ENCODE measurements around the gene PRR5L. TPM values are rescaled to one million over a fixed set of nuclear protein-coding genes. Genes with fewer than 3 reads are reported as not detected.
"Not testable (repeated sequence)": the region's sequence is repeated elsewhere in the genome, so short reads cannot be mapped to it uniquely, and the experiment has no call there.

PRR5L gene
- total RNA-seq, 4 donors from 2014 or later = 2.2 to 10.9 (median 3.5) TPM

DNA sequence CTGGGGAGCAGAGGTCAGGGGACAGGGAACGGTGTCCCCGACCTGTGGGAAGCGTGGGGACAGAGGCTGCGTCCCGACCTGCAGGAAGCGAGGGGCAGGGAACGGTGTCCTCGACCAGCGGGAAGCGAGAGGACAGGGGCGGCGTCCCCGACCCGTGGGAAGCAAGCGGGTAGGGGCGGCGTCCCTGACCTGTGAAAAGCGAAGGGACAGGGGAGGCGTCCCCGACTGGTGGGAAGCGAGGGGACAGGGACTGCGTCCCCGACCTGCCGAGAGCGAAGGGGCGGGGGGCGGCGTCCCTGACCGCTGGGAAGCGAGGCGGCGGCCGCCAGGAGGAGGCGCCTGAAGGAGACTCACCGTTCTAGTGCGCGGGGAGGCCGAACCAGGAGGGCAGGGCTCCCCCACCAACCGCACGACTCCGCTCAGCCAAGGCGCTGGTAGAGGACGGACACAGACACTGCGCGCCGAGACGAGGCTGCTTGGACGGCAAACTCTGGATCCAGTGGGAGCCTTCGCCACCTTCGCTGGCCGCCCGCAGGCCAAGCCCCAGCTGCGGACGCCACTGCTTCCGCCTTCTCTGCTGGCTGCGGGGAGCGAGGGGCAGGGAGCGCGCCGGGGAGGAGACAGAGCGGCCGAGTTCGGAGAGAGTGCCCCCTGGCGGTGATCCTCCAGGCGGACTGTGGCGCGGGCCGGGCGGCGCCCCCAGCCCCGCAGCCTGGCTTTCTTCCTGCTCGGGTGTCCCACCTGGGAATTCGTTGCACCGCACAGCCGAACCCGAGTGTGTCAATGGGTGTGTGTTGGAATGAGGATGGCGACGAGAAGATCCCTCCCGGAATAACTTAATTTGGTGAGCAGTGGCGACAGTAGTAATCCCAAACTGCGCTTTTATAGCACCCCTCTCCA, 213.9 kb downstream of the PRR5L start, which contains the start of gene TRAF6:
Gene TRAF6, minus strand, starts transcription at position 579 of the 900 bp plus-strand sequence. CDS start 8,757 bp downstream, outside the sequence.
- under 1% methylated on average over 55 of the region's 81 CpGs for WGBS
- H3K27me3 ChIP-seq = no peaks in the 10 kb centered on the region
- TF ChIP-seq POLR2A (IDR thresholded peaks at IDR 0.05) (peak; percentile 52 to 87), POLR2AphosphoS5 (IDR thresholded peaks at IDR 0.05) (peak; percentile 77 to 91 (median 80)), EP300 (IDR thresholded peaks at IDR 0.05) (no peak)
- TF ChIP-seq, protein P1, sequence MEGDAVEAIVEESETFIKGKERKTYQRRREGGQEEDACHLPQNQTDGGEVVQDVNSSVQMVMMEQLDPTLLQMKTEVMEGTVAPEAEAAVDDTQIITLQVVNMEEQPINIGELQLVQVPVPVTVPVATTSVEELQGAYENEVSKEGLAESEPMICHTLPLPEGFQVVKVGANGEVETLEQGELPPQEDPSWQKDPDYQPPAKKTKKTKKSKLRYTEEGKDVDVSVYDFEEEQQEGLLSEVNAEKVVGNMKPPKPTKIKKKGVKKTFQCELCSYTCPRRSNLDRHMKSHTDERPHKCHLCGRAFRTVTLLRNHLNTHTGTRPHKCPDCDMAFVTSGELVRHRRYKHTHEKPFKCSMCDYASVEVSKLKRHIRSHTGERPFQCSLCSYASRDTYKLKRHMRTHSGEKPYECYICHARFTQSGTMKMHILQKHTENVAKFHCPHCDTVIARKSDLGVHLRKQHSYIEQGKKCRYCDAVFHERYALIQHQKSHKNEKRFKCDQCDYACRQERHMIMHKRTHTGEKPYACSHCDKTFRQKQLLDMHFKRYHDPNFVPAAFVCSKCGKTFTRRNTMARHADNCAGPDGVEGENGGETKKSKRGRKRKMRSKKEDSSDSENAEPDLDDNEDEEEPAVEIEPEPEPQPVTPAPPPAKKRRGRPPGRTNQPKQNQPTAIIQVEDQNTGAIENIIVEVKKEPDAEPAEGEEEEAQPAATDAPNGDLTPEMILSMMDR (IDR thresholded peaks at IDR 0.05) = peak; percentile 66 to 93

DNA sequence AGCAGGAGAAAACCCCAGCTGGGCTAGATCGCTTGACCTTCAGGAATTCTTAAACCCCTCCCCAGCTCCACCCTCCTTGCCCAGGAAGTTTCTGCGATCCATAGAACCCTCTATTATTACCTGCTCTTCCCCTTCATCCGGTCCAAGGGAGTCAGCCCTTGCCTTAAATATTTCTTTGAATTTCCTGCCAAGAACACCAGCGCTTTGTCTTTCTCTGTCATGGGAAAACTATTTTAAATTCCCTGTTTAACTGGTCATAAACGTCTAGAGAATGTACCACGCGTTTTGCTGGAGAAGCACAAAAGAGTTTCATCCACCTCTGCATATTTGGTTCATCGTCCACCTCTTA, 214.5 kb downstream of the PRR5L start:
- H3K36me3 ChIP-seq = no peaks in the 10 kb centered on the region
- peaks cover 31% of the 10 kb centered on the region for H3K4me1 ChIP-seq
- no peak for TF ChIP-seq POLR2A (IDR thresholded peaks at IDR 0.05)
- TF ChIP-seq EP300 (IDR thresholded peaks at IDR 0.05) = no peak
- TF ChIP-seq, protein P1 (IDR thresholded peaks at IDR 0.05) = no peak
- TF ChIP-seq POLR2AphosphoS5 (IDR thresholded peaks at IDR 0.05) = no peak
- H3K27ac ChIP-seq = peak overlapping the region; percentile 94
- peak overlapping the region; percentile 99 for H3K4me3 ChIP-seq
- DNase-seq (ENCODE audit: low spot score in 2 of 2) = no peak
- H3K27me3 ChIP-seq = no peaks in the 10 kb centered on the region
- 5% methylated on average over 8 of the region's 8 CpGs for WGBS
- H3K9me3 ChIP-seq = no peaks in the 10 kb centered on the region

More for the DNA sequence above, 213.9 kb downstream of the PRR5L start, which contains the start of gene TRAF6:
- Histone ChIP-seq H3K4me3 (peak within 1 kb of the TSS; percentile 99), H3K9me3 (no peaks in the 10 kb centered on the region), H3K36me3 (no peaks in the 10 kb centered on the region), H3K27ac (peak within 1 kb of the TSS; percentile 94), H3K4me1 (peaks cover 31% of the 10 kb centered on the region)
- peak; percentile 91 to 92 for DNase-seq (ENCODE audit: low spot score in 2 of 2)

DNA sequence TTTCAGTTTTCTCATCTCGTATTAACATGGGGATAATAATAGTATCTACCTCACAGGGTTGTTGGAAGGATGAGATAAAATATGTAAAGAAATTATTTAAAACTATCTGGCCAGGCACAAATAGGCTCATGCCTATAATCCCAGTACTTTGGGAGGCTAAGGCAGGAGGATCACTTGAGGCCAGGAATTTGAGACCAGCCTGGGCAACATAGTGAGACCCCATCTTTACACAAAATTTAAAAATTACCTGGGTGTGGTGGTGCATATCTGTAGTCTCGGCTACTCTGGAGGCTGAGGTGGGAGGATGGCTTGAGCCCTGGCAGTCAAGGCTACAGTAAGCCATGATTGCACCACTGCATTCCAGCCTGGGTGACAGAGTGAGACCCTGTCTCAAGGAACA, 215.0 kb downstream of the PRR5L start:
- not testable (repeated sequence) for H3K36me3 ChIP-seq; H3K27ac ChIP-seq; DNase-seq (ENCODE audit: low spot score in 2 of 2); H3K9me3 ChIP-seq; H3K4me3 ChIP-seq; H3K27me3 ChIP-seq
- WGBS = 67% methylated on average over 2 of the region's 2 CpGs
- peaks cover 26% of the 10 kb centered on the region for H3K4me1 ChIP-seq

DNA sequence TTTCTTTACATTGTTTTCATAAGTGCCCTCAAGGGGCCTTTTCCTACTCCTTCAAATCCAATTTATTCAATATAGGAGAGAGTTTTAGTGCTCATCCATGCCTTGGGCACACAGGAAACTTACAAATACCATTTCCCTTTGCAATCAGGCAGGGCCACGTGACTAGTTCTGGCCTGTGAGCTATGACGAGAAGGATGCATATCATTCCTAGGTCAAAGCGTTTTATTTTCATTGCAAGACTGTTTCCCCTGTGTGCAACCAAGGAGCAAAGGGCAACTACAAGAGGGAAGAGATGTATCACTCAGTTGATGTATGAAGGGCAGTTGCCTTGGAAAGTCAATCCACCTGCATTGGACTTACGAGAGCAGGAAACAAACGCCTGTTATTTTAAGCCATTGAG, 215.9 kb downstream of the PRR5L start:
- Histone ChIP-seq H3K36me3 (no peaks in the 10 kb centered on the region), H3K27me3 (no peaks in the 10 kb centered on the region), H3K27ac (no peak overlapping the region), H3K4me3 (no peak overlapping the region), H3K4me1 (peaks cover 21% of the 10 kb centered on the region), H3K9me3 (no peaks in the 10 kb centered on the region)
- DNase-seq (ENCODE audit: low spot score in 2 of 2) = no peak
- WGBS = 75% methylated on average over 5 of the region's 5 CpGs
- TF ChIP-seq EP300 (IDR thresholded peaks at IDR 0.05) (no peak), POLR2A (IDR thresholded peaks at IDR 0.05) (no peak), POLR2AphosphoS5 (IDR thresholded peaks at IDR 0.05) (no peak)
- TF ChIP-seq, protein P1 (IDR thresholded peaks at IDR 0.05) = no peak

DNA sequence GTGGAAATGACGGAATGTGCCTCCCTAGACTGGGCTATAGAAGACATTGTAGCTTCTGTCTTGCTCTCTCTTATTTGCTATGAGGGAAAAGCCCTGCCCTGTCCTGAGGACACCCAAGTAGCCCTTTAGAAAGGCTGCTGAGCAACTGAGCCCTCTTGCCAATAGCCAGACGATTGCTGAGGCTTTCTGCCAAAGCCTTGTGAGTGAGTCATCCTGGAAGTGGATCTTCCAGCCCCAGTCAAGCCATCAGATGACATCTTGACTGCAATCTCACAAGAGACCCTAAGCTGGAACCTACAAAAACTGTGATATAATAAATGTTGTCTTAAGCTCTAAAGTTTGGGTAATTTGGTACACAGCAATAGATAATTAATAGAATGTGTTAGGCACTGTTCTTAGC, 217.9 kb downstream of the PRR5L start:
- Histone ChIP-seq H3K36me3 (no peaks in the 10 kb centered on the region), H3K27me3 (no peaks in the 10 kb centered on the region), H3K27ac (no peak overlapping the region), H3K4me1 (peaks cover 11% of the 10 kb centered on the region), H3K9me3 (no peaks in the 10 kb centered on the region), H3K4me3 (no peak overlapping the region)
- no peak for DNase-seq (ENCODE audit: low spot score in 2 of 2)
- TF ChIP-seq POLR2A (IDR thresholded peaks at IDR 0.05) (no peak), POLR2AphosphoS5 (IDR thresholded peaks at IDR 0.05) (no peak), EP300 (IDR thresholded peaks at IDR 0.05) (no peak)
- TF ChIP-seq, protein P1 (IDR thresholded peaks at IDR 0.05) = no peak
- WGBS = 54% methylated on average over 2 of the region's 2 CpGs

Other genes with a start within 250 kb of the PRR5L start
- gene COMMD9, start 6.9 kb upstream of the PRR5L start, total RNA-seq = 10 to 100 TPM; 40.1 to 55.0 (median 46.6) TPM
- gene TRAF6, start 214.0 kb downstream of the PRR5L start, total RNA-seq = 10 to 100 TPM; 12.6 to 18.7 (median 18.6) TPM